HEK293 (cell line): ENCODE data around the gene CYB561A3.

ENCODE experiments used
- CTCF ChIP-seq: fragments of 450-650 bp; formaldehyde crosslinking; IDR thresholded peaks from 2 replicates; pipeline ENCODE4 v1.5.1; 2016; ENCODE audit warnings: missing biosample characterization, missing genetic modification characterization
- ZFP37 ChIP-seq: fragments of 450-650 bp; formaldehyde crosslinking; IDR thresholded peaks from 2 replicates; pipeline ENCODE4 v1.5.1; 2016; ENCODE audit warnings: missing biosample characterization, missing genetic modification characterization
- ZNF18 ChIP-seq: fragments of 450-650 bp; formaldehyde crosslinking; IDR thresholded peaks from 2 replicates; pipeline ENCODE4 v1.5.1; 2016; ENCODE audit warnings: missing biosample characterization, missing genetic modification characterization
- ZNF239 ChIP-seq: fragments of 450-650 bp; formaldehyde crosslinking; IDR thresholded peaks from 2 replicates; pipeline ENCODE4 v1.5.1; 2016; ENCODE audit warnings: missing biosample characterization, missing genetic modification characterization
- ZNF24 ChIP-seq: fragments of 450-650 bp; formaldehyde crosslinking; IDR thresholded peaks from 2 replicates; pipeline ENCODE4 v1.5.1; 2016; ENCODE audit warnings: missing biosample characterization, missing genetic modification characterization
- ZNF404 ChIP-seq: fragments of 450-650 bp; formaldehyde crosslinking; IDR thresholded peaks from 2 replicates; pipeline ENCODE4 v1.5.1; 2017; ENCODE audit warnings: missing biosample characterization, missing genetic modification characterization
- ZNF701 ChIP-seq: fragments of 450-650 bp; formaldehyde crosslinking; IDR thresholded peaks from 2 replicates; pipeline ENCODE4 v1.5.1; 2016; ENCODE audit warnings: missing biosample characterization, missing genetic modification characterization
- ZNF768 ChIP-seq: fragments of 450-650 bp; formaldehyde crosslinking; IDR thresholded peaks from 2 replicates; pipeline ENCODE4 v1.5.1; 2018; ENCODE audit warnings: missing biosample characterization, mild to moderate bottlenecking, missing genetic modification characterization

- no peak for TF ChIP-seq ZFP37
- no peak for TF ChIP-seq ZNF404
- TF ChIP-seq ZNF701 = no peak
- TF ChIP-seq ZNF24 (tag by site-specific recombination) = no peak
- TF ChIP-seq ZNF239 = no peak
- TF ChIP-seq CTCF (tag by site-specific recombination) = no peak
- no peak for TF ChIP-seq ZNF768
- no peak for TF ChIP-seq ZNF18 (tag by site-specific recombination)
These were observed 2.5 kb upstream of the CYB561A3 start for GRCh38 chr11:61364012-61364675.
